ENCODE results near the gene SLC38A4.

SLC38A4 gene

GRCh38 chr12:46814143-46814542, 11.7 kb downstream of the SLC38A4 start:
- DNase-seq = no peak

- DNase-seq = no peak
These were observed 14.6 kb downstream of the SLC38A4 start for GRCh38 chr12:46811185-46811584.

DNA sequence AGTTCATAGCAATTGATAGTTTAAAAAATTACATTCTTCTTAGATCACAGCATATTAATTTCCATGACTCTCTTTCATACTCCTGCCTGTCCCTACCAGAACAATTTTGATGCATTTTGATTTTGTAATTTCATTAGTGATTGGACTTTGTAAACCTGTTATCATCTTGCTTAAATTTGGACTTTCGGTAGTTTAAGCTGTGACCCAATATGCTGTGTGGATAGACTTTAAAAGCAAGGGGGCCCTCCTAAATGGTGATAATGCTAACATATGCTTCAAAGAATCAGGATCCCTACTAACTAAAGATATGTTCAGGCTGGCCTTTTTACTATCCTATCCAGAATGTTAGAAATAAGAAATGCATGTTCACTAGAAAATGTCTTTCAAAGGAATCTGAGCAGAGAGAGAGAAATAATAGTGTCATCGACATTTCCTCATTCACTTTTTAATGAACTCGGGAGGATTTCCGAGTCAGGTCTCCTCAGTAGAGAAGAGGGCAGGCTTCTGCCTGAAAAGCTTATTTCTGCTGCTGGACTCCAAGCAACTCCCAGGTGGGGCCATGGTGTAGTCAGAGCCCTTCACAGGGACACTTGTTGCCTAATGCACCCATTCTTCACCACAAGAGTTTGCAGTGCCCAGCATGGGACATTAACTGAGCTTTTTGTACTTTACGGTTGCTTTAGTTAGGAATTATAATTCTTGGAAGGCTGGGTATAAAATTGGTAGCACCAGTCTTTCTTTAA, 16.7 kb downstream of the SLC38A4 start:
- DNase-seq = no peak

- DNase-seq = no peak
These were observed 17.5 kb downstream of the SLC38A4 start for GRCh38 chr12:46808317-46808716.

DNA sequence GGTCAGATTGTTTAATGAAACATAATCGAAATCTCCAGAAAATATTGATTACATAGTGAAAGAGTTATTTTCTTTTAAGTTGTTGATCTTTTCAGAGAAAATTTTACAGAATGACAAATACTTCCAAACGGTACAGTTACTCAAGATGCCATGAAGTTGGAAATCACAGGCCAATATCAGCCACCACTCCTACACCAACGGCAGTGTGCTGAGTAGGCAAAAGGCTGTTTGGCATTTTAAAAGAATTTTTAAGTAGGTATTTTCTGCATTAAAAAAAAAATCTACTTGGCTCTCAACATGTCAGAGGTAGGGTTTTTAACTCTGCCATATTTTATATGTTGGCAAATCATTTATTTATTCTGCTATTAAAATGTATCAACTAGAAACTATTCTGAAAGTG, 21.7 kb downstream of the SLC38A4 start:
- DNase-seq = no peak

DNA sequence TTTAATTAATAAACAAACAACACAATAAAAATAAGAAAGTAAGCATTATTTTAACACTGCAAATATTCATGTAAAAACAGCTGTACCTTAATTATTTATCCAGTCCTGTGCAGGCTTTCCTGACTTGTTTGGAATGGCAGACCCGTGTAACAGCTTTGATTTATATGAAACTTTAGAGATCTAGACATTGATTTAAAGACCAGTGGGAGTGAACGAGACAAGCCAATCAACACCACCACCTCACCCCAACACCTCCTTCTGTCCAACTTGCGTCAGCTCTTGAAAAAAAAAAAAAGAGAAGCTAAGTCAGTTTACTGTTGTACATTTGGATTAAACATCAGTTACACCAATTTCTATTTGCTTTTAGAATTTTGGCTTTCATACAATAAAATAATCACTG, 22.3 kb downstream of the SLC38A4 start:
- no peak for DNase-seq

GRCh38 chr12:46801293-46801692, 24.5 kb downstream of the SLC38A4 start:
- no peak for DNase-seq

- DNase-seq = no peak
These were observed 25.6 kb downstream of the SLC38A4 start for GRCh38 chr12:46800160-46800559.

DNA sequence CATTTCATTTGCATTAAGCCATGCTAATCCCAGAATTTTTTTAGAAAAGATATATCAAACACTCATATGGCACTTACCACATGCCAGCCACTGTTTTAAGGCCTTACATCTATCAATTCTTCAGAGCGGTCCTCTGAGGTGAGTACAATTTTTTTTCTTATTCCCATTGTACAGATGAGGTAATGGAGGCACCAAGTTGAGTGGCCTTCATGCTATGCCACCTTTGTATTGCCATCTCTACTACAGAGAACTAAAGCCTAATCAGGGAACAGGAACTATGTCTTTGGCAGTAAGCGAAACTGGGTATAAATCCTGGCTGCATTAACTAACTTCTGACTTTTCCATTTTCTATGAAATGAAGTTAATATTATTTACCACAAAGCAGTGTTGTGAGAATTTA, 27.1 kb downstream of the SLC38A4 start:
- DNase-seq = no peak

- no peak for DNase-seq
These were observed 27.7 kb downstream of the SLC38A4 start for GRCh38 chr12:46798056-46798455.

- DNase-seq = no peak
These were observed 29.8 kb downstream of the SLC38A4 start for GRCh38 chr12:46795988-46796387.

GRCh38 chr12:46794593-46795190, 31.1 kb downstream of the SLC38A4 start:
- DNase-seq = no peak

- DNase-seq = no peak
These were observed 32.9 kb downstream of the SLC38A4 start for GRCh38 chr12:46792925-46793324.

DNA sequence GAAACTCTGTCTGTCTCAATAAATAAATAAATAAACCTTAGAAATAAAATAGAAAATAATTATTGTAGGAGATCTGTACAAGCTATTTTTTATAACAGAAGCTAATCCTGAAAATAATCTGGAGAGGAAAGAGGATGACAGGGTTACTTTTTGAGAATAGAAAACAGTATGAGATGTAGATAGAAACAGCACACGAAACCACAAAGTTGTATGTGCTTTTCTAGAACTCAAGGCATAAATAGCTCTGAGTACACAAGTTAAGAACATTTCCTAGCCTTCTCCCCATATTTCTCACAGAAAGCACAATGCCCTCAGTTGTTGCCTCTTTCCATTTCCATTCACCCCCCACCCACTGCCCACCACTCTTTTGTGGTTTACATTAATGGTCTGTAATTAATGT, 35.7 kb downstream of the SLC38A4 start:
- DNase-seq = no peak

GRCh38 chr12:46788072-46788887, 37.5 kb downstream of the SLC38A4 start:
- DNase-seq = no peak

DNA sequence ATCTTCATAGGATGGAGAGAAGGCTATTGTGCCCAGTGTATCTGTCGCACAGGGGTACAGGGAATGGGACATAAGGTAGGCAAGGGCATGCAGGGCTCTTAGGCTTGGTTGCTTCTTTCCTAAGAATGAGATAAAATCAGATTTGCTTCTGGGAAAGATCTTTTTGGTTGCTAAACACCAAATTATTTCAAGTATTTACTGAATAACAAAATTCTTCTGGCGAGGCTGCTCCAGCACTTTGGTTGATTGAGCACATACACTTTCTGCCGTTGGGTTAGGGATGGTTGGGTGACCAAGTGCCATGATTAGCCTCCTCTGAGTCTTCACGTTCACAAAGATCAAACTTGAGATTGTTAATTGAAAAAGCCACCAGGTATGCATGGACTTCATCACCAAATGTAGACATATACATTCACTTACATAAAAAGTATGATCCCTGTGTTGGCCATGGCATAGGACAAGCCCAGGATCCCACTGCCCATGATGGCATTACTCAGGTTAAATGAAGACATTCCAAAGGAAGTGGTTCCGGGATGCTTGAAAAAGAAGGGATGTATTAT, 38.2 kb downstream of the SLC38A4 start:
- DNase-seq = no peak

- DNase-seq = no peak
These were observed 39.0 kb downstream of the SLC38A4 start for GRCh38 chr12:46786774-46787173.

DNA sequence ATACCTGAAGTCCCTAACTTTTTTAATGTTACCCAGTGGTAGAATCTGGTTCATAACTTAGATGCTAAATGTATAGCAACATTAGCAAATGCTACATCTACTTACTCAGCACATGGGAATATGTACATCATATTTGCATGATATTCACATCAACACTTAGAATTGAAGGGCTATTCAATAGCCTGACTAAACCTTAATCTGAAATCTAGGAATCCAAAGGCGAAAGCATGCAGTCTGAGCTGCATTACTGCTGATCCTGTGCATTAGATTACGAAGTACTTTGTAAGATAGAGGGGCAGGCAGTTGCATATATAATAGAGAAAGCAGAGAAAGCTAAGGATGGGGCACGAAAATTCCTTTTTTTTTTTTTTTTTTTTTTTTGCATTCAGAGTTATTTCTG, 40.4 kb downstream of the SLC38A4 start:
- DNase-seq = no peak

DNA sequence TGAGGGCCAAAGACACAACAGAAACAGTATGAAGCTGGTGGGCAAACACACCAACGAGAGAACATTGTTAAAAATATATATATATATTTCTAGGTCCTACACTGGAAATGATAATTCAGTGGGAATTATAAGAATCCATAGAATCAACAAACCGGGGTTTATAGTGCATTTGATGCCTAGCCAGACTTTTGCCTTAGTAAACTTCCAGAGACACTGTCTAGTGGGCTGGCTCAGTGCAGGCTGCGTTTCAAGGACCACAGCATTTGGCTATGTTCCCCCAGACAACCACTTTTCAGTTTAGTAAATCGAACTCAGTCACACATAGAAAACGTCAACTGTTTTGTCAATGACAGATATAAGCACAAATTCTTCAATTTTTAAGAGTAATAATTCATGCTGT, 41.9 kb downstream of the SLC38A4 start:
- no peak for DNase-seq

DNA sequence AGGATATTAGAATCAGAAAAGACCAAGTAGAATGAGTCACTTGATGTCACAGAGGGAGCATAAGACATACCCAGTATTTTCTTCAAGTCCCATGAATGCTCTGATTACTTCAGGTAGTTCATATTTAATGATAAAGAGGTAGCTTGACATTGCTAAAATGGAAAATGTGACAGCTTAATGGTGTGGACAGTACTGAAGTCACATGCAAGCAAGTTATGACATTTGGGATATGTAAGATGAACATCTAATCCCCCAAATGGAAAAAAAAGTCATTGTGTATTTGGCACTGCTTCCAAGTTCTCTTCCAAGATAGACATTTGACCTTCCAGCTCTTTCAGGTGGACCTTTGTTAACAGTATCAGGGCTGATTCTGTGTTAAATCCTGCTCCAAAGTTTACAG, 45.9 kb downstream of the SLC38A4 start:
- no peak for DNase-seq

DNA sequence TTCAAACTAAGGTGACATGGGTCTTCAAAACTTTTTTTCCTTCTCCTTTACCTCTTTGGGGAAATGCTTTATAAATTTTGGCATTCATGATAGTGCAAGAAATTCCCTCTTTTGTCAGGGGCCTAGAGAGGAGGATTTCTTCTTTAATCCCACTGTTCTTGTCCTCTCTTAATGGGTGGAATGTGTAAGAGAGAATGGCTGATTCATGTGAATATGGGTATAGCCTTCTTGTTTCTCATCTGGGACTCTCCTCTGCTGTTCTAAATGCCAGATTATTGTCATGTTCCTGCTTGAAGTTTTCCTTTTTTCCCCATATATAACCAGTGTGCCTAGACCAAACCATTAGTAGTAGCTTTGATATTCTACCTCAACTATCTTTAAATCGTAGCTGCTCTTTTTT, 46.7 kb downstream of the SLC38A4 start:
- DNase-seq = no peak

DNA sequence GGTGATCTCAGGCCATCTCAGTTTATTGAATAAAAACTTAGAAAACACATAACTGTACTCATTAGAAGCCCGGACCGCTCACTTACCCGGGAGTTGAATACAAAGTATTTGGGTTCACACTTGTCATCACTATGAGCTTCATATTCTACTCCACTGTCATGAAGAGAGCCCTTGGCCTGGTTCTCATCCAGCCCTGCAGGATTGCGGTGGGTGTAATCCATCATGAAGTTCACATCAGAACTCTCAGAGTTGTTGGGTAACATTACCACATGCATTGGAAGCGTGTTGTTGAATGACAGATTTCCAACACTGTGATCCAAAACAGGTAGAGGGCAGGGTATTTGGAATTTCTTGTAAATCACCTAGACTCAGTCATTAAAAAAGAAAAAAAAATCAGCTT, 47.4 kb downstream of the SLC38A4 start:
- no peak for DNase-seq

- no peak for DNase-seq
These were observed 48.2 kb downstream of the SLC38A4 start for GRCh38 chr12:46777587-46777986.

- DNase-seq = no peak
These were observed 50.0 kb downstream of the SLC38A4 start for GRCh38 chr12:46775796-46776195.

Measured in effector CD8-positive, alpha-beta T cell (primary cell).